ENCODE results near the gene GAGE10. TPM values are rescaled to one million over a fixed set of nuclear protein-coding genes. Genes with fewer than 3 reads are reported as not detected.
"Not testable (repeated sequence)": the region's sequence is repeated elsewhere in the genome, so short reads cannot be mapped to it uniquely, and the experiment has no call there.

The GAGE10 gene
- total RNA-seq, 1 experiment from 2014 or later: not detected

DNA sequence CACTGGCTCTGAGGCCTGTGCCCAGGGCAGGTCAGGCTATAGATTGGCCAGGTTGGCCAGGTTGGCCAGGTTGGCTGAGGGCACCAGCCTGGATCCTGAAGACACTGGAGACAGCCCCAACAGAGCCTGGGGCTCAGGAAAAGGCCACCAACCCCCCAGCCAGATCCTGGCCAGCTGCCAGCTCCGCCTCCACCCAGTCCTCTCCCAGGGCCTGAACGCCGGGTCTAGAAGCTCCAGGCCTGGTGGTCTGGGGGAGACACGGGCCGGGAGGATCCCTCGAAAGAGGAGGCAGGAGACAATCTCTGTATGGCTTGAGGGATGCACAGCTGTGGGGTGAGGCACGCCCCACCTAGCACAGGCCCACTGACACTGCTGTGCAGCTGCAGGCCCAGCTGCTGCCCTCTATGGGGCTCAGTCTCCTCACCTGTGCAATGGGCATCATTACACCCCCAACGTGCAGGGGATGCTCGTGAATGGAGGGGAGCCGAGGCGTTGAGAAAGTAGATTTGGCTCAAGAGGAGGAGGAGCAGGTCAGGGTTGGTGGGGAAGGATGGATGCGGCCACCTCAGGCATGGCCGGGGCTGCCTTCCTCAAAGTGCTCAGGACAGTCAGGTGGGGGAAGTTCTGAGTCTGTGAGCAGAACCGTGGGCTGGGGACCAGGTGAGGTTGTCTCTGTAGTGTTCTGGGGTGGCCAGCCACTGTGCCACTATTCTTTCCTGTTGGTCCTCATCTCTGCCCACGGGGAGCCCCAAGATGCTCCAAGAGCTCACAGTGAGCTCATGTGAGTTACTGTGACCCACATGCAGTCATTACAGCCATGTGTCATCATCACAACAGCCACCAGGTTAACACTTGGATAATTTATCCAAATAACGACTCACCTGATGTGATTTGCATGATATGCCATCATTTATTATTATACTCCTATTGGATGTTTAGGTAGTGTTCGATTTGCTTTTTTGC is 10.8 kb upstream of the GAGE10 start:
- BruUV-seq (replicated peaks): no TSS peak
- intact Hi-C loops (cut with micrococcal nuclease; ENCODE audit: unreplicated experiment) (loop anchor here (1.0 kb wide), 1 partner anchor 462 kb away; no protein-coding TSS in a partner anchor), in situ Hi-C loops (cut with HindIII; ENCODE audit: low pct_unique_long_range_greater_than_20kb, low sequenced_read_pairs) (no loop called here)
- no peak overlapping the region for H3K27ac ChIP-seq (ENCODE audit: low read length)
- DNase-seq (ENCODE audit: low read depth, low spot score): no peak
- peak; percentile 22; the same call in 1 of the 2 replicates for ATAC-seq
- H3K4me1 ChIP-seq (ENCODE audit: control insufficient read depth, insufficient read depth, low read length): no peaks in the 10 kb centered on the region
- TF ChIP-seq, protein P1, sequence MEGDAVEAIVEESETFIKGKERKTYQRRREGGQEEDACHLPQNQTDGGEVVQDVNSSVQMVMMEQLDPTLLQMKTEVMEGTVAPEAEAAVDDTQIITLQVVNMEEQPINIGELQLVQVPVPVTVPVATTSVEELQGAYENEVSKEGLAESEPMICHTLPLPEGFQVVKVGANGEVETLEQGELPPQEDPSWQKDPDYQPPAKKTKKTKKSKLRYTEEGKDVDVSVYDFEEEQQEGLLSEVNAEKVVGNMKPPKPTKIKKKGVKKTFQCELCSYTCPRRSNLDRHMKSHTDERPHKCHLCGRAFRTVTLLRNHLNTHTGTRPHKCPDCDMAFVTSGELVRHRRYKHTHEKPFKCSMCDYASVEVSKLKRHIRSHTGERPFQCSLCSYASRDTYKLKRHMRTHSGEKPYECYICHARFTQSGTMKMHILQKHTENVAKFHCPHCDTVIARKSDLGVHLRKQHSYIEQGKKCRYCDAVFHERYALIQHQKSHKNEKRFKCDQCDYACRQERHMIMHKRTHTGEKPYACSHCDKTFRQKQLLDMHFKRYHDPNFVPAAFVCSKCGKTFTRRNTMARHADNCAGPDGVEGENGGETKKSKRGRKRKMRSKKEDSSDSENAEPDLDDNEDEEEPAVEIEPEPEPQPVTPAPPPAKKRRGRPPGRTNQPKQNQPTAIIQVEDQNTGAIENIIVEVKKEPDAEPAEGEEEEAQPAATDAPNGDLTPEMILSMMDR (IDR thresholded peaks at IDR 0.05): no peak
- TF ChIP-seq SIN3A (IDR thresholded peaks at IDR 0.05; ENCODE audit: borderline replicate concordance, insufficient read depth, low read depth, low read length): no peak
- TF ChIP-seq POLR2AphosphoS5 (IDR thresholded peaks at IDR 0.05; ENCODE audit: low read depth, low read length): no peak
- TF ChIP-seq TCF7L2 (IDR thresholded peaks at IDR 0.05; ENCODE audit: low read depth, low read length): no peak
- no peak for TF ChIP-seq REST (IDR thresholded peaks at IDR 0.05; ENCODE audit: insufficient read depth in 1 of 2, low read depth in 2 of 2, low read length in 1 of 2)
- ChIA-PET CTCF (interaction anchor here (1.1 kb wide), 1 partner anchor 24 kb away, joined by 3 read pairs; no protein-coding TSS in a partner anchor), POLR2A (no interaction called here)
- no peak overlapping the region for H3K4me3 ChIP-seq (ENCODE audit: low read depth in 2 of 2, low read length in 2 of 2)
- no peaks in the 10 kb centered on the region for H3K27me3 ChIP-seq (ENCODE audit: control insufficient read depth, insufficient read depth, low read length)
- H3K36me3 ChIP-seq (ENCODE audit: control insufficient read depth, insufficient read depth, low read length): no peaks in the 10 kb centered on the region
- no peaks in the 10 kb centered on the region for H3K9me3 ChIP-seq (ENCODE audit: control insufficient read depth, insufficient read depth, low read depth, low read length)

DNA sequence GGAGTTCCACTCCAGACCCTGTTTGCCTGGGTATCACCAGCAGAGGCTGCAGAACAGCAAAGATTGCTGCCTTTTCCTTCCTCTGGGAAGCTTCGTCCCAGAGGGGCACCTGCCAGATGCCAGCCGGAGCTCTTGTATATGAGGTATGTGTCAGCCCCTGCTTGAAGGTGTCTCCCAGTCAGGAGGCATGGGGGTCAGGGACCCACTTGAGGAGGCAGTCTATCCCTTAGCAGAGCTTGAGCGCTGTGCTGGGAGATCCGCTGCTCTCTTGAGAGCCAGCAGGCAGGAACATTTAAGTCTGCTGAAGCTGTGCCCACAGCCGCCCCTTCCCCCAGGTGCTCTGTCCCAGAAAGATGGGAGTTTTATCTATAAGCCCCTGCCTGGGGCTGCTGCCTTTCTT is 4.2 kb upstream of the GAGE10 start:
- H3K27ac ChIP-seq (ENCODE audit: low read length); H3K27me3 ChIP-seq (ENCODE audit: control insufficient read depth, insufficient read depth, low read length); CTCF ChIA-PET; in situ Hi-C loops (cut with HindIII; ENCODE audit: low pct_unique_long_range_greater_than_20kb, low sequenced_read_pairs); H3K4me1 ChIP-seq (ENCODE audit: control insufficient read depth, insufficient read depth, low read length); H3K36me3 ChIP-seq (ENCODE audit: control insufficient read depth, insufficient read depth, low read length); DNase-seq (ENCODE audit: low read depth, low spot score); intact Hi-C loops (cut with micrococcal nuclease; ENCODE audit: unreplicated experiment); POLR2A ChIA-PET; H3K9me3 ChIP-seq (ENCODE audit: control insufficient read depth, insufficient read depth, low read depth, low read length); ATAC-seq; BruUV-seq (replicated peaks); H3K4me3 ChIP-seq (ENCODE audit: low read depth in 2 of 2, low read length in 2 of 2): not testable (repeated sequence)

GRCh38 chrX:49300703-49301102 is 2.7 kb upstream of the GAGE10 start:
- Histone ChIP-seq H3K27ac (ENCODE audit: low read length) (no peak overlapping the region), H3K9me3 (ENCODE audit: control insufficient read depth, insufficient read depth, low read depth, low read length) (no peaks in the 10 kb centered on the region), H3K4me3 (ENCODE audit: low read depth in 2 of 2, low read length in 2 of 2) (no peak overlapping the region), H3K36me3 (ENCODE audit: control insufficient read depth, insufficient read depth, low read length) (no peaks in the 10 kb centered on the region), H3K4me1 (ENCODE audit: control insufficient read depth, insufficient read depth, low read length) (no peaks in the 10 kb centered on the region), H3K27me3 (ENCODE audit: control insufficient read depth, insufficient read depth, low read length) (no peaks in the 10 kb centered on the region)
- ATAC-seq (no peak), DNase-seq (ENCODE audit: low read depth, low spot score) (no peak)
- ChIA-PET CTCF (interaction anchor here (0.6 kb wide), 1 partner anchor 454 kb away, joined by 9 read pairs; no protein-coding TSS in a partner anchor), POLR2A (no interaction called here)
- in situ Hi-C loops (cut with HindIII; ENCODE audit: low pct_unique_long_range_greater_than_20kb, low sequenced_read_pairs): no loop called here
- intact Hi-C loops (cut with micrococcal nuclease; ENCODE audit: unreplicated experiment): no loop called here
- TF ChIP-seq TCF7L2 (IDR thresholded peaks at IDR 0.05; ENCODE audit: low read depth, low read length) (no peak), SIN3A (IDR thresholded peaks at IDR 0.05; ENCODE audit: borderline replicate concordance, insufficient read depth, low read depth, low read length) (no peak), POLR2AphosphoS5 (IDR thresholded peaks at IDR 0.05; ENCODE audit: low read depth, low read length) (no peak), REST (IDR thresholded peaks at IDR 0.05; ENCODE audit: insufficient read depth in 1 of 2, low read depth in 2 of 2, low read length in 1 of 2) (no peak)
- TF ChIP-seq, protein P1 (IDR thresholded peaks at IDR 0.05): no peak
- BruUV-seq (replicated peaks): no TSS peak

Data from Panc1 (cell line).